SK-N-SH (cell line): ENCODE results near the gene HIBADH.

Source experiments
- CTCF ChIP-seq: fragments of 200-600 bp; sonication (generic); IDR thresholded peaks from 2 replicates; pipeline ENCODE4 v1.6.1; 2017; ENCODE audit warnings: antibody characterized with exemption, mild to moderate bottlenecking, moderate library complexity
- EZH2phosphoT487 ChIP-seq: fragments of 200-600 bp; sonication (generic); IDR thresholded peaks from 2 replicates; pipeline ENCODE4 v1.6.1; 2017; ENCODE audit warnings: low read depth, mixed run types, mild to moderate bottlenecking, antibody characterized with exemption, moderate library complexity, borderline replicate concordance
- JUND ChIP-seq: IDR thresholded peaks from 2 replicates; pipeline ENCODE4 v1.4.0; 2012
- RAD21 ChIP-seq: IDR thresholded peaks from 2 replicates; pipeline ENCODE4 v1.6.1; 2012; ENCODE audit warnings: mild to moderate bottlenecking, low read length

- TF ChIP-seq RAD21 = no peak
- no peak for TF ChIP-seq CTCF
- no peak for TF ChIP-seq EZH2phosphoT487
- TF ChIP-seq JUND = no peak
These were observed 75.3 kb downstream of the HIBADH start for GRCh38 chr7:27587429-27587828.
